GM19372 (cell line): ENCODE measurements around the gene C16orf92.

ENCODE experiments used
- ATAC-seq: cut with Tn5 transposase; IDR thresholded peaks from one replicate; pipeline ENCODE4 v1.9.1; 2021; ENCODE audit warnings: mild to moderate bottlenecking, low read depth, moderate library complexity; ENCODE audit not compliant: unreplicated experiment

Gene C16orf92

GRCh38 chr16:30022887-30023286 is at the start of gene C16orf92:
TSS of gene C16orf92 (plus strand) at chr16:30023198. CDS start at chr16:30023341, 143 bp downstream.
- ATAC-seq = no peak

- peak; percentile 95 for ATAC-seq
These were observed 49.4 kb upstream of the C16orf92 start, which contains the start of gene TAOK2 for GRCh38 chr16:29973384-29974246. TSS of gene TAOK2 (plus strand) at chr16:29973868. CDS start at chr16:29977773, 3,905 bp downstream.

GRCh38 chr16:29974291-29975133 is 48.5 kb upstream of the C16orf92 start:
- no peak for ATAC-seq

GRCh38 chr16:29975134-29975538 is 47.9 kb upstream of the C16orf92 start:
- ATAC-seq = no peak

- ATAC-seq = no peak
These were observed 47.0 kb upstream of the C16orf92 start for GRCh38 chr16:29975811-29976511.

GRCh38 chr16:29977063-29977825 is 45.8 kb upstream of the C16orf92 start:
- no peak for ATAC-seq

GRCh38 chr16:29978081-29978480 is 44.9 kb upstream of the C16orf92 start:
- ATAC-seq = no peak

- no peak for ATAC-seq
These were observed 44.3 kb upstream of the C16orf92 start for GRCh38 chr16:29978564-29979270.

GRCh38 chr16:29982560-29983419 is 40.2 kb upstream of the C16orf92 start:
- ATAC-seq = no peak

- ATAC-seq = no peak
These were observed 39.4 kb upstream of the C16orf92 start for GRCh38 chr16:29983420-29984136.

GRCh38 chr16:29984137-29984763 is 38.7 kb upstream of the C16orf92 start:
- ATAC-seq = no peak

- ATAC-seq = no peak
These were observed 38.2 kb upstream of the C16orf92 start for GRCh38 chr16:29984764-29985147.

- ATAC-seq = no peak
These were observed 37.7 kb upstream of the C16orf92 start for GRCh38 chr16:29985271-29985811.

GRCh38 chr16:29986231-29986630 is 36.8 kb upstream of the C16orf92 start:
- no peak for ATAC-seq

GRCh38 chr16:29986931-29987330 is 36.1 kb upstream of the C16orf92 start:
- ATAC-seq = no peak

- ATAC-seq = no peak
These were observed 35.5 kb upstream of the C16orf92 start for GRCh38 chr16:29987371-29988085.
